Panc1 (cell line): Measurements from ENCODE around the gene DENND11.

Source experiments
- TF ChIP-seq, protein P1 (sequence below): fragments of 450-650 bp; IDR thresholded peaks from 2 replicates; pipeline ENCODE4 v1.5.1; 2017; ENCODE audit warnings: mild to moderate bottlenecking
- TF ChIP-seq, protein P2 (sequence below), 2 experiments: IDR thresholded peaks; 2 replicates each; pipeline ENCODE4 v1.6.1; 2011 to 2012; ENCODE audit warnings: low read depth in 2 of 2, control low read depth in 1 of 2, low read length in 1 of 2, mild to moderate bottlenecking in 1 of 2, moderate library complexity in 1 of 2; ENCODE audit not compliant: insufficient read depth in 1 of 2

DNA sequence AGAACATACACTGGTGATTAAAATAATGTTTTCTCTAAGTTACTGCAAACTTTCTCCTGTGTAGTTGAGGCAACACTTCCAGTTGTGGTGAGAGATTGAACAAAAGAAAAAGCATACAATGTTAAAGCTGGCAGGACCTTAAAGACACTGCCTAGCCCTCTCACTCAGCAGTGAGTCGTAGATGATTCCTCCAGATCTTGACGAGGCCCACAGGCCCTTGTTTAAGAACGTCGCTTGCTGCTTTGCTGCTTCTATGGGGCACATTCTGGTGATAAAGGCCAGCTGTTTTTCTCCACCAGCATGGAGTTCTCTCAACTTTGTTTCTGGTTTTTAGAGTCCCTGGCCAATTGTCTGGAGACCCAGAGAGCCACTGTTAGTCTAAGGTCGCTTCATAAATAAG is 2.8 kb upstream of the DENND11 start:
- TF ChIP-seq, protein P1, sequence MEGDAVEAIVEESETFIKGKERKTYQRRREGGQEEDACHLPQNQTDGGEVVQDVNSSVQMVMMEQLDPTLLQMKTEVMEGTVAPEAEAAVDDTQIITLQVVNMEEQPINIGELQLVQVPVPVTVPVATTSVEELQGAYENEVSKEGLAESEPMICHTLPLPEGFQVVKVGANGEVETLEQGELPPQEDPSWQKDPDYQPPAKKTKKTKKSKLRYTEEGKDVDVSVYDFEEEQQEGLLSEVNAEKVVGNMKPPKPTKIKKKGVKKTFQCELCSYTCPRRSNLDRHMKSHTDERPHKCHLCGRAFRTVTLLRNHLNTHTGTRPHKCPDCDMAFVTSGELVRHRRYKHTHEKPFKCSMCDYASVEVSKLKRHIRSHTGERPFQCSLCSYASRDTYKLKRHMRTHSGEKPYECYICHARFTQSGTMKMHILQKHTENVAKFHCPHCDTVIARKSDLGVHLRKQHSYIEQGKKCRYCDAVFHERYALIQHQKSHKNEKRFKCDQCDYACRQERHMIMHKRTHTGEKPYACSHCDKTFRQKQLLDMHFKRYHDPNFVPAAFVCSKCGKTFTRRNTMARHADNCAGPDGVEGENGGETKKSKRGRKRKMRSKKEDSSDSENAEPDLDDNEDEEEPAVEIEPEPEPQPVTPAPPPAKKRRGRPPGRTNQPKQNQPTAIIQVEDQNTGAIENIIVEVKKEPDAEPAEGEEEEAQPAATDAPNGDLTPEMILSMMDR: no peak
- TF ChIP-seq, protein P2, sequence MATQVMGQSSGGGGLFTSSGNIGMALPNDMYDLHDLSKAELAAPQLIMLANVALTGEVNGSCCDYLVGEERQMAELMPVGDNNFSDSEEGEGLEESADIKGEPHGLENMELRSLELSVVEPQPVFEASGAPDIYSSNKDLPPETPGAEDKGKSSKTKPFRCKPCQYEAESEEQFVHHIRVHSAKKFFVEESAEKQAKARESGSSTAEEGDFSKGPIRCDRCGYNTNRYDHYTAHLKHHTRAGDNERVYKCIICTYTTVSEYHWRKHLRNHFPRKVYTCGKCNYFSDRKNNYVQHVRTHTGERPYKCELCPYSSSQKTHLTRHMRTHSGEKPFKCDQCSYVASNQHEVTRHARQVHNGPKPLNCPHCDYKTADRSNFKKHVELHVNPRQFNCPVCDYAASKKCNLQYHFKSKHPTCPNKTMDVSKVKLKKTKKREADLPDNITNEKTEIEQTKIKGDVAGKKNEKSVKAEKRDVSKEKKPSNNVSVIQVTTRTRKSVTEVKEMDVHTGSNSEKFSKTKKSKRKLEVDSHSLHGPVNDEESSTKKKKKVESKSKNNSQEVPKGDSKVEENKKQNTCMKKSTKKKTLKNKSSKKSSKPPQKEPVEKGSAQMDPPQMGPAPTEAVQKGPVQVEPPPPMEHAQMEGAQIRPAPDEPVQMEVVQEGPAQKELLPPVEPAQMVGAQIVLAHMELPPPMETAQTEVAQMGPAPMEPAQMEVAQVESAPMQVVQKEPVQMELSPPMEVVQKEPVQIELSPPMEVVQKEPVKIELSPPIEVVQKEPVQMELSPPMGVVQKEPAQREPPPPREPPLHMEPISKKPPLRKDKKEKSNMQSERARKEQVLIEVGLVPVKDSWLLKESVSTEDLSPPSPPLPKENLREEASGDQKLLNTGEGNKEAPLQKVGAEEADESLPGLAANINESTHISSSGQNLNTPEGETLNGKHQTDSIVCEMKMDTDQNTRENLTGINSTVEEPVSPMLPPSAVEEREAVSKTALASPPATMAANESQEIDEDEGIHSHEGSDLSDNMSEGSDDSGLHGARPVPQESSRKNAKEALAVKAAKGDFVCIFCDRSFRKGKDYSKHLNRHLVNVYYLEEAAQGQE (IDR thresholded peaks at IDR 0.05; ENCODE audit: insufficient read depth in 1 of 2, low read depth in 2 of 2, low read length in 1 of 2): no peak
